Liver (tissue), 9 donors: ENCODE results near the gene C1orf53. TPM values are rescaled to one million over a fixed set of nuclear protein-coding genes. Genes with fewer than 3 reads are reported as not detected.

Source experiments
- DNase-seq: peaks from one replicate; pipeline ENCODE4 v3.0.0-alpha.2; 2017; ENCODE audit warnings: low spot score
- H3K27ac ChIP-seq, 2 donors: one replicate each; pipeline ENCODE4 v1.7.0; 2013; ENCODE audit warnings: inconsistent platforms in 2 of 2, low read length in 2 of 2, control low read depth in 1 of 2, low read depth in 1 of 2, mild to moderate bottlenecking in 1 of 2
- H3K27me3 ChIP-seq, 4 donors: one replicate each; pipeline versions ENCODE4 v1.6.1 to v1.7.0; 2013; ENCODE audit warnings: low read length in 3 of 4, inconsistent platforms in 1 of 4, mild to moderate bottlenecking in 1 of 4, moderate library complexity in 1 of 4; ENCODE audit not compliant: control insufficient read depth in 4 of 4, insufficient read depth in 4 of 4
- H3K36me3 ChIP-seq, 4 donors: one replicate each; pipeline versions ENCODE4 v1.6.1 to v1.7.0; 2013; ENCODE audit warnings: low read length in 3 of 4, mild to moderate bottlenecking in 3 of 4, low read depth in 1 of 4, moderate library complexity in 1 of 4; ENCODE audit not compliant: control insufficient read depth in 4 of 4, insufficient read depth in 3 of 4
- H3K4me1 ChIP-seq, 4 donors: one replicate each; pipeline versions ENCODE4 v1.6.1 to v1.7.0; 2013; ENCODE audit warnings: low read length in 3 of 4, mild to moderate bottlenecking in 3 of 4, moderate library complexity in 1 of 4; ENCODE audit not compliant: control insufficient read depth in 4 of 4, insufficient read depth in 4 of 4
- H3K4me3 ChIP-seq, 3 donors: one replicate each; pipeline versions ENCODE4 v1.6.1 to v1.7.0; 2013; ENCODE audit warnings: low read length in 3 of 3, control low read depth in 1 of 3, low read depth in 1 of 3, mild to moderate bottlenecking in 1 of 3
- H3K9ac ChIP-seq, 2 donors: one replicate each; pipeline ENCODE4 v1.7.0; 2013; ENCODE audit warnings: low read length in 2 of 2, mild to moderate bottlenecking in 2 of 2, moderate library complexity in 2 of 2, control low read depth in 1 of 2, low read depth in 1 of 2
- H3K9me3 ChIP-seq, 4 donors: one replicate each; pipeline versions ENCODE4 v1.6.1 to v1.7.0; 2013; ENCODE audit warnings: low read length in 3 of 4; ENCODE audit not compliant: control insufficient read depth in 4 of 4
- EGR1 ChIP-seq, 2 donors: IDR thresholded peaks; 2 replicates each; pipeline ENCODE4 v1.6.1; 2016 to 2018; ENCODE audit warnings: antibody characterized with exemption in 2 of 2, low read depth in 2 of 2
- FOXA1 ChIP-seq: IDR thresholded peaks from 2 replicates; pipeline ENCODE4 v1.6.1; 2016; ENCODE audit warnings: antibody characterized with exemption
- FOXA2 ChIP-seq: IDR thresholded peaks from 2 replicates; pipeline ENCODE4 v1.6.1; 2016; ENCODE audit warnings: antibody characterized with exemption
- GABPA ChIP-seq, 2 donors: IDR thresholded peaks in 1 of 2; conservative IDR thresholded peaks in 1 of 2; 2 replicates each; pipeline ENCODE4 v1.6.1; 2016; ENCODE audit warnings: antibody characterized with exemption in 2 of 2, mild to moderate bottlenecking in 1 of 2, moderate library complexity in 1 of 2
- HNF4A ChIP-seq, 2 donors: conservative IDR thresholded peaks; 2 replicates each; pipeline ENCODE4 v1.6.1; 2016; ENCODE audit warnings: antibody characterized with exemption in 2 of 2, mild to moderate bottlenecking in 2 of 2
- HNF4G ChIP-seq: IDR thresholded peaks from 2 replicates; pipeline ENCODE4 v1.6.1; 2016; ENCODE audit warnings: antibody characterized with exemption
- JUND ChIP-seq, 2 donors: IDR thresholded peaks; 2 replicates each; pipeline ENCODE4 v1.6.1; 2016; ENCODE audit warnings: antibody characterized with exemption in 2 of 2
- MAX ChIP-seq: IDR thresholded peaks from 2 replicates; pipeline ENCODE4 v1.6.1; 2016; ENCODE audit warnings: antibody characterized with exemption
- NR2F2 ChIP-seq: IDR thresholded peaks from 2 replicates; pipeline ENCODE4 v1.6.1; 2016; ENCODE audit warnings: antibody characterized with exemption
- RAD21 ChIP-seq, 2 donors: IDR thresholded peaks; 2 replicates each; pipeline ENCODE4 v1.6.1; 2016; ENCODE audit warnings: antibody characterized with exemption in 2 of 2, mild to moderate bottlenecking in 2 of 2
- RXRA ChIP-seq, 2 donors: IDR thresholded peaks; 2 replicates each; pipeline ENCODE4 v1.6.1; 2017 to 2018; ENCODE audit warnings: antibody characterized with exemption in 2 of 2, mild to moderate bottlenecking in 1 of 2
- SP1 ChIP-seq: IDR thresholded peaks from 2 replicates; pipeline ENCODE4 v1.6.1; 2018; ENCODE audit warnings: antibody characterized with exemption, mild to moderate bottlenecking
- TAF1 ChIP-seq: conservative IDR thresholded peaks from 2 replicates; pipeline ENCODE4 v1.6.1; 2016; ENCODE audit warnings: antibody characterized with exemption, mild to moderate bottlenecking
- YY1 ChIP-seq: IDR thresholded peaks from 2 replicates; pipeline ENCODE4 v1.6.1; 2016; ENCODE audit warnings: antibody characterized with exemption, mild to moderate bottlenecking
- WGBS: extraction: QIAGEN DNeasy Blood & Tissue Kit; methylation state at CpG from one replicate; pipeline ENCODE4 v1.1.7; 2013; 5-methylcytosine and 5-hydroxymethylcytosine counted together
- polyA plus RNA-seq, 2 donors: library from polyadenylated mRNA; stranded (reverse) in 1 of 2; unstranded in 1 of 2; fragments of 200-250 nt in 1 of 2; fragments of >200 nt in 1 of 2; fragmentation: Nextera tagmentation in 1 of 2; extraction: Ambion mirVana in 1 of 2; gene quantifications; one replicate each; pipeline versions ENCODE4 v1.2.1 to v1.2.3, GENCODE V29; 2013 to 2015
- total RNA-seq, 2 donors: library from RNA; depleted of rRNA; stranded (reverse); fragments of >200 nt; gene quantifications; one replicate each; pipeline ENCODE4 v1.2.3, GENCODE V29; 2014
- TF ChIP-seq, protein P1 (sequence below): IDR thresholded peaks from 2 replicates; pipeline ENCODE4 v1.6.1; 2016; ENCODE audit warnings: antibody characterized with exemption
- TF ChIP-seq, protein P2 (sequence below): IDR thresholded peaks from 2 replicates; pipeline ENCODE4 v1.6.1; 2016; ENCODE audit warnings: antibody characterized with exemption, mild to moderate bottlenecking
- TF ChIP-seq, protein P3 (sequence below): IDR thresholded peaks from 2 replicates; pipeline ENCODE4 v1.6.1; 2016; ENCODE audit warnings: antibody characterized with exemption
- donor health status: healthy.
- donor health status: healthy.
- donor health status: healthy.
- donor health status: healthy.
- donor health status: healthy.

Gene C1orf53
- total and polyA plus RNA-seq, 4 donors = 5.5 to 20.5 (median 9.5) TPM

- no peak for TF ChIP-seq JUND (IDR thresholded peaks at IDR 0.05)
- TF ChIP-seq, protein P1, sequence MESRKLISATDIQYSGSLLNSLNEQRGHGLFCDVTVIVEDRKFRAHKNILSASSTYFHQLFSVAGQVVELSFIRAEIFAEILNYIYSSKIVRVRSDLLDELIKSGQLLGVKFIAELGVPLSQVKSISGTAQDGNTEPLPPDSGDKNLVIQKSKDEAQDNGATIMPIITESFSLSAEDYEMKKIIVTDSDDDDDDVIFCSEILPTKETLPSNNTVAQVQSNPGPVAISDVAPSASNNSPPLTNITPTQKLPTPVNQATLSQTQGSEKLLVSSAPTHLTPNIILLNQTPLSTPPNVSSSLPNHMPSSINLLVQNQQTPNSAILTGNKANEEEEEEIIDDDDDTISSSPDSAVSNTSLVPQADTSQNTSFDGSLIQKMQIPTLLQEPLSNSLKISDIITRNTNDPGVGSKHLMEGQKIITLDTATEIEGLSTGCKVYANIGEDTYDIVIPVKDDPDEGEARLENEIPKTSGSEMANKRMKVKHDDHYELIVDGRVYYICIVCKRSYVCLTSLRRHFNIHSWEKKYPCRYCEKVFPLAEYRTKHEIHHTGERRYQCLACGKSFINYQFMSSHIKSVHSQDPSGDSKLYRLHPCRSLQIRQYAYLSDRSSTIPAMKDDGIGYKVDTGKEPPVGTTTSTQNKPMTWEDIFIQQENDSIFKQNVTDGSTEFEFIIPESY = no peak
- no peak for TF ChIP-seq NR2F2
- TF ChIP-seq HNF4A (conservative IDR thresholded peaks at IDR 0.05) = no peak
- TF ChIP-seq YY1 = no peak
- TF ChIP-seq, protein P2, sequence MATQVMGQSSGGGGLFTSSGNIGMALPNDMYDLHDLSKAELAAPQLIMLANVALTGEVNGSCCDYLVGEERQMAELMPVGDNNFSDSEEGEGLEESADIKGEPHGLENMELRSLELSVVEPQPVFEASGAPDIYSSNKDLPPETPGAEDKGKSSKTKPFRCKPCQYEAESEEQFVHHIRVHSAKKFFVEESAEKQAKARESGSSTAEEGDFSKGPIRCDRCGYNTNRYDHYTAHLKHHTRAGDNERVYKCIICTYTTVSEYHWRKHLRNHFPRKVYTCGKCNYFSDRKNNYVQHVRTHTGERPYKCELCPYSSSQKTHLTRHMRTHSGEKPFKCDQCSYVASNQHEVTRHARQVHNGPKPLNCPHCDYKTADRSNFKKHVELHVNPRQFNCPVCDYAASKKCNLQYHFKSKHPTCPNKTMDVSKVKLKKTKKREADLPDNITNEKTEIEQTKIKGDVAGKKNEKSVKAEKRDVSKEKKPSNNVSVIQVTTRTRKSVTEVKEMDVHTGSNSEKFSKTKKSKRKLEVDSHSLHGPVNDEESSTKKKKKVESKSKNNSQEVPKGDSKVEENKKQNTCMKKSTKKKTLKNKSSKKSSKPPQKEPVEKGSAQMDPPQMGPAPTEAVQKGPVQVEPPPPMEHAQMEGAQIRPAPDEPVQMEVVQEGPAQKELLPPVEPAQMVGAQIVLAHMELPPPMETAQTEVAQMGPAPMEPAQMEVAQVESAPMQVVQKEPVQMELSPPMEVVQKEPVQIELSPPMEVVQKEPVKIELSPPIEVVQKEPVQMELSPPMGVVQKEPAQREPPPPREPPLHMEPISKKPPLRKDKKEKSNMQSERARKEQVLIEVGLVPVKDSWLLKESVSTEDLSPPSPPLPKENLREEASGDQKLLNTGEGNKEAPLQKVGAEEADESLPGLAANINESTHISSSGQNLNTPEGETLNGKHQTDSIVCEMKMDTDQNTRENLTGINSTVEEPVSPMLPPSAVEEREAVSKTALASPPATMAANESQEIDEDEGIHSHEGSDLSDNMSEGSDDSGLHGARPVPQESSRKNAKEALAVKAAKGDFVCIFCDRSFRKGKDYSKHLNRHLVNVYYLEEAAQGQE = no peak
- TF ChIP-seq FOXA1 = no peak
- TF ChIP-seq FOXA2 = no peak
- TF ChIP-seq RXRA (IDR thresholded peaks at IDR 0.05) = no peak
- TF ChIP-seq EGR1 (IDR thresholded peaks at IDR 0.05; ENCODE audit: low read depth in 2 of 2) = no peak
- no peak for TF ChIP-seq RAD21 (IDR thresholded peaks at IDR 0.05)
- TF ChIP-seq GABPA (IDR thresholded peaks at IDR 0.05 in 1 of 2, conservative IDR thresholded peaks at IDR 0.05 in 1 of 2) = no peak
- no peak for DNase-seq
- 97% methylated on average over 1 of the region's 1 CpG for WGBS
- no peaks in the 10 kb centered on the region for H3K36me3 ChIP-seq
- H3K27me3 ChIP-seq = no peaks in the 10 kb centered on the region
- H3K27ac ChIP-seq = no peak overlapping the region
- H3K9ac ChIP-seq = no peak overlapping the region
- no peak overlapping the region for H3K4me3 ChIP-seq
- H3K9me3 ChIP-seq = no peaks in the 10 kb centered on the region
- H3K4me1 ChIP-seq = peaks cover 0 to 14% (median 7%) of the 10 kb centered on the region in 4 donors
These were observed 3.4 kb upstream of the C1orf53 start for GRCh38 chr1:197899037-197899436.

GRCh38 chr1:197902131-197902453 lies 338 bp upstream of the C1orf53 start:
- TF ChIP-seq, protein P1 = no peak
- TF ChIP-seq JUND (IDR thresholded peaks at IDR 0.05) = no peak
- no peak for TF ChIP-seq RAD21 (IDR thresholded peaks at IDR 0.05)
- TF ChIP-seq TAF1 = no peak
- no peak for TF ChIP-seq HNF4A (conservative IDR thresholded peaks at IDR 0.05)
- TF ChIP-seq SP1 = no peak
- TF ChIP-seq EGR1 (IDR thresholded peaks at IDR 0.05; ENCODE audit: low read depth in 2 of 2) = no peak
- TF ChIP-seq NR2F2 = no peak
- no peak for TF ChIP-seq FOXA1
- TF ChIP-seq YY1 = no peak
- TF ChIP-seq RXRA (IDR thresholded peaks at IDR 0.05) = no peak
- no peak for TF ChIP-seq MAX
- no peak for TF ChIP-seq HNF4G
- TF ChIP-seq, protein P3, sequence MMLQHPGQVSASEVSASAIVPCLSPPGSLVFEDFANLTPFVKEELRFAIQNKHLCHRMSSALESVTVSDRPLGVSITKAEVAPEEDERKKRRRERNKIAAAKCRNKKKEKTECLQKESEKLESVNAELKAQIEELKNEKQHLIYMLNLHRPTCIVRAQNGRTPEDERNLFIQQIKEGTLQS = no peak
- no peaks in the 10 kb centered on the region for H3K27me3 ChIP-seq
- no peak for DNase-seq

More at GRCh38 chr1:197902131-197902453, 338 bp upstream of the C1orf53 start:
- WGBS = 14% methylated on average over 6 of the region's 6 CpGs
- Histone ChIP-seq H3K27ac (peak overlapping the region; percentile 92 to 95), H3K36me3 (no peaks in the 10 kb centered on the region), H3K4me3 (peak overlapping the region; percentile 76 to 89 (median 77)), H3K4me1 (peaks cover 0 to 23% (median 14%) of the 10 kb centered on the region in 4 donors), H3K9me3 (no peaks in the 10 kb centered on the region), H3K9ac (peak overlapping the region; percentile 76 to 88)
